Measurements from ENCODE around the gene EFCAB8.

- TF ChIP-seq CTCF (IDR thresholded peaks at IDR 0.05) = no peak
- TF ChIP-seq POLR2A (IDR thresholded peaks at IDR 0.05) = no peak
Measured at GRCh38 chr20:32978009-32978335, 119.2 kb downstream of the EFCAB8 start.

Data from heart left ventricle (tissue), 13 donors.